ENCODE results near the gene PITPNC1. TPM values are rescaled to one million over a fixed set of nuclear protein-coding genes. Genes with fewer than 3 reads are reported as not detected.

The PITPNC1 gene
- total and polyA plus RNA-seq, 2 donors (not counting 3 experiments of a cell fraction or from before 2014, with no cell fraction given), result 2.4 to 9.6 TPM

GRCh38 chr17:67730731-67731130, 353.6 kb downstream of the PITPNC1 start:
- H3K9ac ChIP-seq (replicated peaks; ENCODE audit: extremely low read depth, insufficient read depth, low read length), result no peak overlapping the region
- FAIRE-seq (no peak), DNase-seq (ENCODE audit: low read depth, low spot score) (no peak)
- dilution Hi-C loops (cut with MboI; ENCODE audit: extremely low pct_ligation_motif_present, low sequenced_read_pairs), result no loop called here
- intact Hi-C loops (cut with micrococcal nuclease), result no loop called here
- CTCF ChIA-PET, result no interaction called here
- H3K79me2 ChIP-seq (ENCODE audit: control insufficient read depth, insufficient read depth, low read length), result peaks cover 17% of the 10 kb centered on the region
- H3K4me2 ChIP-seq (ENCODE audit: insufficient read depth, low read length), result no peak overlapping the region
- no peaks in the 10 kb centered on the region for H3K4me1 ChIP-seq (ENCODE audit: control insufficient read depth, extremely low read depth, insufficient read depth, low read length)
- TF ChIP-seq MAX (IDR thresholded peaks at IDR 0.05; ENCODE audit: insufficient read depth, insufficient read length) (no peak), POLR2AphosphoS5 (IDR thresholded peaks at IDR 0.05; ENCODE audit: insufficient read depth, low read depth, low read length) (no peak), JUN (IDR thresholded peaks at IDR 0.05; ENCODE audit: borderline replicate concordance, insufficient read depth, insufficient read length, low read depth) (no peak), CTCF (IDR thresholded peaks at IDR 0.05; ENCODE audit: extremely low read depth in 1 of 2, insufficient read depth in 1 of 2, low read depth in 1 of 2, low read length in 2 of 2) (no peak), FOS (IDR thresholded peaks at IDR 0.05; ENCODE audit: borderline replicate concordance, insufficient read depth, low read length) (no peak), GATA2 (IDR thresholded peaks at IDR 0.05; ENCODE audit: insufficient read depth, insufficient read length, low read depth, low read length) (no peak), EZH2 (IDR thresholded peaks at IDR 0.05; ENCODE audit: borderline replicate concordance, low read depth, low read length, severe bottlenecking) (no peak), MYC (IDR thresholded peaks at IDR 0.05; ENCODE audit: low read depth, low read length) (no peak), POLR2A (IDR thresholded peaks at IDR 0.05; ENCODE audit: low read depth, low read length) (no peak)
- H3K27ac ChIP-seq (ENCODE audit: insufficient read depth, low read depth, low read length), result no peak overlapping the region
- no TSS peak for BruUV-seq (replicated peaks)
- POLR2A ChIA-PET, result no interaction called here
- H3K36me3 ChIP-seq (ENCODE audit: control insufficient read depth in 2 of 2, extremely low read depth in 1 of 2, insufficient read depth in 2 of 2, low read length in 2 of 2), result peaks cover 16 to 19% of the 10 kb centered on the region in 2 experiments
- no peaks in the 10 kb centered on the region for H3K27me3 ChIP-seq (ENCODE audit: control insufficient read depth in 2 of 2, insufficient read depth in 2 of 2, low read length in 2 of 2)
- H4K20me1 ChIP-seq (replicated peaks; ENCODE audit: control insufficient read depth, extremely low read depth, insufficient read depth, low read length), result no peaks in the 10 kb centered on the region
- H2AFZ ChIP-seq (ENCODE audit: low read depth, low read length), result no peak overlapping the region
- no peak overlapping the region for H3K4me3 ChIP-seq (replicated peaks in 1 of 3; ENCODE audit: insufficient read depth in 1 of 3, low read depth in 1 of 3, low read length in 3 of 3)
- H3K9me1 ChIP-seq (replicated peaks; ENCODE audit: control insufficient read depth, extremely low read depth, insufficient read depth, low read length), result no peaks in the 10 kb centered on the region
- H3K9me3 ChIP-seq (replicated peaks; ENCODE audit: control insufficient read depth, insufficient read depth, low read length), result no peaks in the 10 kb centered on the region

Measured in endothelial cell of umbilical vein (primary cell).